ENCODE measurements around the gene RIMS1.
"Not testable (repeated sequence)": the region's sequence is repeated elsewhere in the genome, so short reads cannot be mapped to it uniquely, and the experiment has no call there.

RIMS1 gene

GRCh38 chr6:71983131-71983530, 96.8 kb downstream of the RIMS1 start:
- DNase-seq (ENCODE audit: low spot score): no peak

GRCh38 chr6:71994705-71995271, 108.4 kb downstream of the RIMS1 start:
- no peak for DNase-seq (ENCODE audit: low spot score)

GRCh38 chr6:71997341-71997740, 111.0 kb downstream of the RIMS1 start:
- no peak for DNase-seq (ENCODE audit: low spot score)

GRCh38 chr6:72002415-72002814, 116.1 kb downstream of the RIMS1 start:
- no peak for DNase-seq (ENCODE audit: low spot score)

GRCh38 chr6:72006591-72006990, 120.2 kb downstream of the RIMS1 start:
- DNase-seq (ENCODE audit: low spot score): not testable (repeated sequence)

GRCh38 chr6:72022830-72023229, 136.5 kb downstream of the RIMS1 start:
- no peak for DNase-seq (ENCODE audit: low spot score)

GRCh38 chr6:72031471-72031870, 145.1 kb downstream of the RIMS1 start:
- no peak for DNase-seq (ENCODE audit: low spot score)

- no peak for DNase-seq (ENCODE audit: low spot score)
Observed at GRCh38 chr6:72032086-72032485, 145.7 kb downstream of the RIMS1 start.

GRCh38 chr6:72035486-72035885, 149.1 kb downstream of the RIMS1 start:
- DNase-seq (ENCODE audit: low spot score): no peak

- DNase-seq (ENCODE audit: low spot score): no peak
Observed at GRCh38 chr6:72035966-72036365, 149.6 kb downstream of the RIMS1 start.

- no peak for DNase-seq (ENCODE audit: low spot score)
Observed at GRCh38 chr6:72037006-72037405, 150.7 kb downstream of the RIMS1 start.

- no peak for DNase-seq (ENCODE audit: low spot score)
Observed at GRCh38 chr6:72040111-72040510, 153.8 kb downstream of the RIMS1 start.

- no peak for DNase-seq (ENCODE audit: low spot score)
Observed at GRCh38 chr6:72042088-72042487, 155.7 kb downstream of the RIMS1 start.

- DNase-seq (ENCODE audit: low spot score): no peak
Observed at GRCh38 chr6:72048080-72048479, 161.7 kb downstream of the RIMS1 start.

GRCh38 chr6:72049376-72049775, 163.0 kb downstream of the RIMS1 start:
- no peak for DNase-seq (ENCODE audit: low spot score)

GRCh38 chr6:72061286-72061685, 174.9 kb downstream of the RIMS1 start:
- DNase-seq (ENCODE audit: low spot score): no peak

- no peak for DNase-seq (ENCODE audit: low spot score)
Observed at GRCh38 chr6:72064399-72064975, 178.1 kb downstream of the RIMS1 start.

- no peak for DNase-seq (ENCODE audit: low spot score)
Observed at GRCh38 chr6:72078096-72078495, 191.7 kb downstream of the RIMS1 start.

- no peak for DNase-seq (ENCODE audit: low spot score)
Observed at GRCh38 chr6:72080260-72080941, 194.1 kb downstream of the RIMS1 start.

- DNase-seq (ENCODE audit: low spot score): no peak
Observed at GRCh38 chr6:72081871-72082270, 195.5 kb downstream of the RIMS1 start.

GRCh38 chr6:72083976-72084375, 197.6 kb downstream of the RIMS1 start:
- no peak for DNase-seq (ENCODE audit: low spot score)

GRCh38 chr6:72084992-72085569, 198.7 kb downstream of the RIMS1 start:
- no peak for DNase-seq (ENCODE audit: low spot score)

- DNase-seq (ENCODE audit: low spot score): no peak
Observed at GRCh38 chr6:72094506-72094905, 208.2 kb downstream of the RIMS1 start.
